Keratinocyte (primary cell): ENCODE measurements around the gene EDDM13. TPM values are rescaled to one million over a fixed set of nuclear protein-coding genes. Genes with fewer than 3 reads are reported as not detected.

Source experiments
- DNase-seq: peaks from one replicate; pipeline ENCODE4 v3.0.0-alpha.2; 2011; ENCODE audit warnings: low read depth, missing footprints, low spot score
- FAIRE-seq: peaks from 2 replicates; lab custom pipeline; 2011; peaks lifted over from hg19 to GRCh38; lab: Jason Lieb, UNC
- H2AFZ ChIP-seq: 2 replicates; pipeline ENCODE4 v1.6.0; 2012; ENCODE audit warnings: low read length, control low read depth, inconsistent platforms; ENCODE audit not compliant: control insufficient read depth
- H3K27ac ChIP-seq: 2 replicates; pipeline ENCODE4 v1.5.1; 2011; ENCODE audit warnings: low read length; ENCODE audit not compliant: control insufficient read depth, insufficient read depth
- H3K27me3 ChIP-seq: 3 replicates; pipeline ENCODE4 v1.6.0; 2011; ENCODE audit warnings: low read length; ENCODE audit not compliant: control insufficient read depth, insufficient read depth; ENCODE audit errors: extremely low read depth
- H3K36me3 ChIP-seq, 2 experiments: 2 replicates in 1 of 2; 3 replicates in 1 of 2; pipeline ENCODE4 v1.5.1; 2011; ENCODE audit warnings: low read length in 2 of 2, mild to moderate bottlenecking in 1 of 2; ENCODE audit not compliant: control insufficient read depth in 2 of 2, insufficient read depth in 2 of 2; ENCODE audit errors: extremely low read depth in 1 of 2
- H3K4me1 ChIP-seq: 3 replicates; pipeline ENCODE4 v1.5.1; 2011; ENCODE audit warnings: low read length; ENCODE audit not compliant: control insufficient read depth, insufficient read depth; ENCODE audit errors: extremely low read depth
- H3K4me2 ChIP-seq: 3 replicates; pipeline ENCODE4 v1.6.0; 2011; ENCODE audit warnings: low read depth, low read length; ENCODE audit not compliant: control insufficient read depth, insufficient read depth; ENCODE audit errors: extremely low read depth
- H3K4me3 ChIP-seq, 3 experiments: fragments of 200-600 bp in 1 of 3; sonication (generic) in 1 of 3; 2 replicates in 2 of 3; 3 replicates in 1 of 3; pipeline ENCODE4 v1.5.1; 2011 to 2016; ENCODE audit warnings: low read length in 3 of 3, mild to moderate bottlenecking in 3 of 3, control low read depth in 2 of 3, inconsistent platforms in 1 of 3, low read depth in 1 of 3, mixed read lengths in 1 of 3, mixed run types in 1 of 3, moderate library complexity in 1 of 3; ENCODE audit not compliant: control insufficient read depth in 2 of 3, insufficient read depth in 2 of 3; ENCODE audit errors: extremely low read depth in 1 of 3
- H3K79me2 ChIP-seq: 2 replicates; pipeline ENCODE4 v1.6.0; 2012; ENCODE audit warnings: low read length; ENCODE audit not compliant: control insufficient read depth, insufficient read depth
- H3K9ac ChIP-seq: 3 replicates; pipeline ENCODE4 v1.6.0; 2011; ENCODE audit warnings: low read length; ENCODE audit not compliant: control insufficient read depth, insufficient read depth; ENCODE audit errors: extremely low read depth
- H3K9me1 ChIP-seq: 3 replicates; pipeline ENCODE4 v1.6.0; 2011; ENCODE audit warnings: low read length; ENCODE audit not compliant: control insufficient read depth, insufficient read depth; ENCODE audit errors: extremely low read depth
- H3K9me3 ChIP-seq: 2 replicates; pipeline ENCODE4 v1.5.1; 2012; ENCODE audit warnings: low read depth, low read length; ENCODE audit not compliant: control insufficient read depth
- H4K20me1 ChIP-seq: 3 replicates; pipeline ENCODE4 v1.6.0; 2011; ENCODE audit warnings: low read length; ENCODE audit not compliant: control insufficient read depth, insufficient read depth; ENCODE audit errors: extremely low read depth
- CTCF ChIP-seq, 3 experiments: IDR thresholded peaks in 1 of 3; conservative IDR thresholded peaks in 1 of 3; optimal IDR thresholded peaks in 1 of 3; 2 replicates in 2 of 3; 3 replicates in 1 of 3; pipeline versions ENCODE3 to v1.5.1; 2011; ENCODE audit warnings: low read length in 3 of 3, mild to moderate bottlenecking in 3 of 3, moderate library complexity in 2 of 3, control low read depth in 1 of 3, inconsistent platforms in 1 of 3; ENCODE audit not compliant: insufficient read depth in 2 of 3; ENCODE audit errors: extremely low read depth in 1 of 3
- EZH2 ChIP-seq: IDR thresholded peaks from one replicate; pipeline ENCODE4 v1.6.1; 2012; ENCODE audit warnings: inconsistent platforms, mild to moderate bottlenecking, low read length, moderate library complexity
- dilution Hi-C: fragments of 300-500 bp; cut with MboI; formaldehyde crosslinking; loops from one replicate; pipeline ENCODE4 v1.7.0; 2020; ENCODE audit warnings: low sequenced_read_pairs; ENCODE audit not compliant: extremely low pct_ligation_motif_present
- polyA plus RNA-seq, 5 experiments: library from polyadenylated mRNA; depleted of rRNA in 3 of 5; stranded (reverse) in 3 of 5; stranded (forward) in 1 of 5; unstranded in 1 of 5; fragments of >200 nt; gene quantifications; 1 replicate in 1 of 5; 2 replicates in 3 of 5; 3 replicates in 1 of 5; pipeline versions ENCODE4 v1.2.1 to v1.2.3, GENCODE V29; 2011 to 2012; ENCODE audit warnings: missing spikeins in 2 of 5, low read depth in 1 of 5, low replicate concordance in 1 of 5

EDDM13 gene
- polyA plus RNA-seq, 1 donor (not counting 4 experiments of a cell fraction or from before 2014, with no cell fraction given), result 6.1 TPM

GRCh38 chr19:56301886-56302620 is 29.5 kb downstream of the EDDM13 start:
- DNase-seq, result no peak
- Histone ChIP-seq H3K27me3 (no peaks in the 10 kb centered on the region), H3K4me3 (no peak overlapping the region), H3K9me1 (no peaks in the 10 kb centered on the region), H3K79me2 (no peaks in the 10 kb centered on the region), H3K27ac (no peak overlapping the region), H2AFZ (no peak overlapping the region), H3K36me3 (peaks cover 5 to 6% of the 10 kb centered on the region in 2 experiments), H3K9me3 (no peaks in the 10 kb centered on the region), H4K20me1 (no peaks in the 10 kb centered on the region), H3K4me1 (peaks cover 3% of the 10 kb centered on the region), H3K9ac (no peak overlapping the region), H3K4me2 (no peak overlapping the region)
- dilution Hi-C loops, result no loop called here
- TF ChIP-seq CTCF (optimal IDR thresholded peaks at IDR 0.05 in 1 of 3, IDR thresholded peaks at IDR 0.05 in 1 of 3, conservative IDR thresholded peaks at IDR 0.05 in 1 of 3; ENCODE audit: extremely low read depth in 1 of 3, insufficient read depth in 2 of 3, low read length in 3 of 3) (no peak), EZH2 (no peak)
- no peak for FAIRE-seq

- Histone ChIP-seq H3K9me1 (no peaks in the 10 kb centered on the region), H3K9me3 (no peaks in the 10 kb centered on the region), H3K36me3 (peaks cover 6 to 7% of the 10 kb centered on the region in 2 experiments), H3K4me3 (no peak overlapping the region), H3K9ac (no peak overlapping the region), H4K20me1 (no peaks in the 10 kb centered on the region), H3K79me2 (no peaks in the 10 kb centered on the region), H2AFZ (no peak overlapping the region), H3K4me1 (peaks cover 3% of the 10 kb centered on the region), H3K27me3 (no peaks in the 10 kb centered on the region), H3K4me2 (no peak overlapping the region), H3K27ac (no peak overlapping the region)
- dilution Hi-C loops, result no loop called here
- TF ChIP-seq EZH2, result no peak
- no peak for TF ChIP-seq CTCF (optimal IDR thresholded peaks at IDR 0.05 in 1 of 3, IDR thresholded peaks at IDR 0.05 in 1 of 3, conservative IDR thresholded peaks at IDR 0.05 in 1 of 3; ENCODE audit: extremely low read depth in 1 of 3, insufficient read depth in 2 of 3, low read length in 3 of 3)
- DNase-seq, result no peak
- no peak for FAIRE-seq
Observed at GRCh38 chr19:56304243-56304642, 31.7 kb downstream of the EDDM13 start.
